GM18502 (cell line): ENCODE data around the gene TINAGL1.

Experiments
- ATAC-seq: cut with Tn5 transposase; IDR thresholded peaks from one replicate; pipeline ENCODE4 v1.9.1; 2021; ENCODE audit warnings: mild to moderate bottlenecking; ENCODE audit not compliant: unreplicated experiment, poor library complexity

The TINAGL1 gene

DNA sequence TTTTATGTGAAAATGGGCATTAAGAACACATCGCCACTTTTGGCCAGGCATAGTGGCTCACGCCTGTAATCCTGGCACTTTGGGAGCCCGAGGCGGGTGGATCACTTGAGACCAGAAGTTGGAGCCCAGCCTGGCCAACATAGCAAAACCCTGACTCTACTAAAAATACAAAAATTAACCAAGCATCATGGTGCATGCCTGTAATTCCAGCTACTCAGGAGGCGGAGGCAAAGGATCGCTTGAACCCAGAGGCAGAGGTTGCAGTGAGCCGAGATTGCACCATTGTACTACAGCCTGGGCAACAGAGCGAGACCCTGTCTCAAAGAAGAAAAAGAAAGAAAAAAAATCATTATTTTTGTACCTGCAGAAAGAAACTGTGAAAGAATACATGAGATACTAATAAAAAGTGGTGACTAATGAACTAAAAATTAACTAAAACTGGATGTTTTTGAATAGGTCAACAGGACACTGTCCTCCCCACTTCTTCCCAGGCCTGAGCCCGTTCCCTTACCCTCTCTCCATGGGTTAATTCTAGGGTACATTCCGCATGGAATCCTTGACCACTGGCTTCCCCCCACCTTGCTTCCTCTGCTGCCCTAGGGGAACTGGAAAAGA, 8.3 kb upstream of the TINAGL1 start:
- no peak for ATAC-seq

- ATAC-seq = no peak
Observed at GRCh38 chr1:31568895-31569595, 7.3 kb upstream of the TINAGL1 start.

DNA sequence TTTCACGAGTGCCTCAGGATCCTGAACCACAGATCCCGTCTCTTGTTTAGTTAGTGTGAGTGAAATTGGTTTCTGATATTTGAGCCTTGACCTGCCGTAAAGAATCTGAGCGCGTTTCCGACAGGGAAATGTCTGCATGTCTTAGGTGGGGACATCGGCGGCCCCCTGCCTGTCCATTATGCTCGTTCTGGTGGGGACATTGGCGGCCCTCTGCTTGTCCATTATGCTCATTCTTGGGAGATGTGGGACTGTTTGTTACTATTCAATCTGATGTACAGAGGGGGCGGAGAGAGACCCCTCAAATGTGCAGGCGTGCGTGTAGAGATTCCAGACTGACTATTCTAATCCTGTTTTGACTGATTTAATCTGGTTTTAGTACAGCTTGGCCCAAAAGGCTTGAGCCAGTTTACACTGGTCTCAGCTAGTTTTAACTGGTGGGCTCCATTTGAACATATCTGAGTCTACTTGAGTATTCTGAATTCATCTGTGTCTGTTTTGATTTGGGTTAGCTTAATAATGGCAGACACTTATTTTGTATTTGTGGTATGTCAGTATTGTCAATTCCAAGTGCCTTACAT, 6.6 kb upstream of the TINAGL1 start:
- ATAC-seq = no peak

GRCh38 chr1:31570228-31570627, 6.1 kb upstream of the TINAGL1 start:
- ATAC-seq = no peak

DNA sequence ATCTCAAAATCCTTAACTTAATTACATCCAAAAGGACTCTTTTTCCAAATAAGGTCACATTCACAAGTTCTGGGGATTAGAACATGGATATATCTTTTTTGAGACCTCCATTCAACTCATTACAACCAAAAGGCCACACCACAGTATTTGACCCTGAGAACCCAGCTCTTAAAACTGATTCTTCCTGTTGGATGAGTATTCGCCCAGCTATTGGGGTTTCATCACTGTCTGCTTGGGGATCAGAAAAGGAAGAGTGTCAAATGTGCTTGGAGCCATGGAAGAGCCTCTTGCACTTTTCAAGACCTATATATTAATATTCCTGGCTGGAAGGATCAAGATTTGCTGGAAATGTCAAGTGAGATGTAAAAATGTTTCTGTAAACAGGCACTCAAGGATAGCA, 5.4 kb upstream of the TINAGL1 start:
- ATAC-seq = no peak

DNA sequence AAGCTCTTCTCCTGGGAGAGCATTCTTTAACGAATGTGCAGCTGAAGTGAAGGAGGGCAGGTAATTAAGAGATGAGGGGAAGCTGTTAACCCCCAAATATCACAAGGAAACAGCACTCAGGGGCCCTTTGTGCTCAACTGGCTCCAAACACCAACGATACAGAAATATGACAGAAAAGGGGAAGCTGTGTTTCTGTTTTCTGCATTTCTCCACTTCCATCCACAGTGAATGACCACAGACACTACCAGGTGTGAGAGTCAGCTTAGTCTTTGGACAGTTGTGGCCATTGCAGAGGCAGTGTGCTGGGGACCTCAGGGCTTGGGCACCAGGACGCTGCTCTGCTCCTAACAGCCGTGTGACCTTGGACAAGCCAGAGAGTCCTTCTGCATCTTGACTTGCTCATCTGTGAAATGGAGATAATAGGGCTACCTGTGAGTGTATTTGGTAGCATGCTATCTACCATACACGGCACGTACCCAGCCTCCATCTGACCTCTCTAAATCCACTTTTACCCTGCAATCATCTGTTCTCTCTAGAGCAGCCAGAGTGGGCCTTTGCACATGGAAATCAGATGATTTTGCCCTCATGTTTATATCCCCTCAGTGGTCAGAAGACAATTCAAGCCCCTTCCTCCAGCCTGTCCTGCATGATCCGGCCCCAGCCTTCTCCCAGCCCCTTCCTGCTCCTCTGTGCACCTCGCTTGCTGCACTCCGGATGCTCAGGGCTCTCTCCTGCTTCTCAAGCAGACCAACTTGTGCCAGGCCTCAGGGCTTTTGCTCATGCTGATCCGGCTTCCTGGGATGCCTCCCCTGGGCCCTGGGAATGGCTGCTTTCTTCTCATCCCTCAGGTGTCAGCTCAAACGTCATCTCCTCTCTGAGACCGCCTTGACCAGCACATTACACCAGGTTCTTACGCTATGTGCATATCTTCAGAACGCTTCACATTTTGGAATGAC, 4.7 kb upstream of the TINAGL1 start:
- ATAC-seq = no peak

DNA sequence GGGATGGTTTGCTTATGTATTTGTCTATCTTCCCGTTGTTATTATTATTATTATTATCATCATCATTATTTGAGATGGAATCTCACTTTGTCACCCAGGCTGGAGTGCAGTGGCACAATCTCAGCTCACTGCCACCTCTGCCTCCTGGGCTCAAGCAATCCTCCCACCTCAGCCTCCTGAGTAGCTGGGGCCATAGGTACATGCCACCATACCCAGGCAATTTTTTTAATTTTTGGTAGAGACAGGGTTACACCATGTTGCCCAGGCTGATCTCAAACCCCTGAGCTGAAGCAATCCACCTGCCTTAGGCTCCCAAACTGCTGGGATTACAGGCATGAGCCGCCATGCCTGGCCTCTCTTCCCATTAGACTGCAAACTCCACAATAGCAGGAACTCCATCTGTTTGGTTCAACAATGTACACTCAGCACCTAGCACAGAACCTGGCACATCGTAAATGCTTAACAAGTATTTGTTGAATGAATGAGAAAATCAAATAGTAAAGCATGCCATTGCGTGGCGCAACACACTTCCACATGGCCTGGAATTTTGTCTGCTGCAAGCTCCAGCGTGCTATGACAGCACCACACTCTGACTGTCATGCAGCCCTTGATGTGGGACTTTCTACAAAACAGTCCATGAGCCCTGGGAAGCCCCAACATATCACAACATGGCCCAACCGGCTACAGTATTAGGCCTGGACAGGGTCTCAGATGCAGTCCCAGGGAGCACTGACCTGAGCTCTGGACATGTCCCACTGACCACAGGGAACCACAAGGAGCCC, 3.8 kb upstream of the TINAGL1 start:
- no peak for ATAC-seq

DNA sequence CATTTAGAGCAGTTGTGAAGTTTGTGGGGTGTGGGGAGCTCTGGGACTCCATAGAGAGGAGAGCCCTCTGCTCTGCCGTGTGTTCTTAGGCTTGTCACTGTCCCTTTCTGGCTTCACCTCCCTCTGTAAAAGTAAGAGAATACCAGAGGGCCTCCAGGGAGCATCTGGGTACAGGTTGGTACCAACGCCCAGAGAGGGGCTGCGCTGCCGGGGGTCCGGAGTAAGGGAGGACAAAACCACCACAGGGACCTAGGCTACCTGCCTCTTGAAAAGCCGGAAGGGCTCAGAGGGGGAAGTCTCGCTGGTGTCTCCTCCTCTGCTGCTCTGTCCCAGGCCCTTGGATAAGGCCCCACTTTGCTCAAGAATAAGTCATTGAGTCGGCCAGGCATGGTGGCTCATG, 3.1 kb upstream of the TINAGL1 start:
- no peak for ATAC-seq

DNA sequence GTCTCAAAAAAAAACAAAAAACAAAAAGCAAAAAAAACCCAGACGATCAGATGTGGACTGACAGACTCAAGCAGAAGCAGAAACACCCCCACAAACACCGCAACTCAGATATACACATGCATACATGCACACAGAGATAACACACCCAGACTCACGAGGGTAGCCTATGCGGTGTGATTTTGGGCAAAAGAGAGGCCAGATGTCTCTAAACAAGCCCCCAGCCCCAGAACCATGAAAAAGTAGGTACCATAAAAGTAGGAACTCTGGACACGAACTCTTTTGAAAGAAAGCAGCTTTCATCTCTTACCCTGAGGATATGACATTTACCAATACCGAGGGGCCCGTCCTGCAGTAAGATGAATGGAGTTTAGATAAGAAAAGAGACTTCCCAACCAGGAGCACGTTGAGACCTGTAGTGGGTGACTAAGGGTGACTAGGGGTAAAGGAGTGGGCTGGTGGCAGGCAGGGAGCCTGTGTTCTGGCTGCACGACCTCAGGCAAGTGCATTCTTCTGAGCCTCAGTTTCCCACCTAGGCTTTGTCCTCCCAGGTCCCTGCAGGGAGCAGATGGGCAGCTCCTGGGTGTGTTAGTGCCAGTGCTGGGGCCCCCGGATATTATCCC, 1.5 kb upstream of the TINAGL1 start:
- ATAC-seq = no peak

DNA sequence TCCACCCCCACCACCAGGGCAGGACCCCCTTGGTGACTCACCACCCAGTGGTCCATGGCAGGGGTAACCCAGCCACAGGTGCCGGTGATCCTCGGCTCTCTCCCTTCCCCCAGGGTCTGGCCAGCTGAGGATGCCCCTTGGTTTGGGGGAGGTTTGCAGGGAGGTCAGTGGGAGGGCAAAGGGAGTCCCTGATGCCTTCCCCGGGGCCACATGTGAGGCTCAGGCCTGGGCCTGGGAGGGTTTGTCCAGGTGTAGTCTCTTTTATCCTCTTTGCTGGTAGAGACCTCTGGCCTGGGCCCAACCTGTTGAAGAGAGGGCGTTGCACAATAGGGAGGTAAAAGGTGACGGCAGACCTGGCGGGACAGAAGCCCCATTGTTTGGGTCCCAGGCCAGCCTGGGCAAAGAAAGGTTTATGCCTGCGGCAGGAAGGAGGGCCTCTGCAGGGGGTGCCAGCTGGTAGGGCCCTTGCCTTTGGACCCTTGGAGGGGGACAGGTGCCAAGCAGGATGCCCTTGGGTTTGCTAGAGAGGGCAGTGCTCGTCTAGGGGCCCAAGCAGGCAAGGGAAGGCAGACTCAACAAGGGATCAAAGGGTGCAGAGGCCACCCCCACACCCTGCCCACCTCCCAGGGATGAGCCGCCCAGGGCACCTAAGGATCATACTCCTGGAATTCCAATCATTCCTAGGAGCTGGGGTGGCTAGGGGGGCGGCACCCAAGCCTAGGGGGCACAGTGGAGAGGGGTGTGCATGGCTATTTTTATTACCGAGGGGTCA, 760 bp upstream of the TINAGL1 start:
- no peak for ATAC-seq

- no peak for ATAC-seq
Observed at GRCh38 chr1:31576743-31577455, 584 bp downstream of the TINAGL1 start.

DNA sequence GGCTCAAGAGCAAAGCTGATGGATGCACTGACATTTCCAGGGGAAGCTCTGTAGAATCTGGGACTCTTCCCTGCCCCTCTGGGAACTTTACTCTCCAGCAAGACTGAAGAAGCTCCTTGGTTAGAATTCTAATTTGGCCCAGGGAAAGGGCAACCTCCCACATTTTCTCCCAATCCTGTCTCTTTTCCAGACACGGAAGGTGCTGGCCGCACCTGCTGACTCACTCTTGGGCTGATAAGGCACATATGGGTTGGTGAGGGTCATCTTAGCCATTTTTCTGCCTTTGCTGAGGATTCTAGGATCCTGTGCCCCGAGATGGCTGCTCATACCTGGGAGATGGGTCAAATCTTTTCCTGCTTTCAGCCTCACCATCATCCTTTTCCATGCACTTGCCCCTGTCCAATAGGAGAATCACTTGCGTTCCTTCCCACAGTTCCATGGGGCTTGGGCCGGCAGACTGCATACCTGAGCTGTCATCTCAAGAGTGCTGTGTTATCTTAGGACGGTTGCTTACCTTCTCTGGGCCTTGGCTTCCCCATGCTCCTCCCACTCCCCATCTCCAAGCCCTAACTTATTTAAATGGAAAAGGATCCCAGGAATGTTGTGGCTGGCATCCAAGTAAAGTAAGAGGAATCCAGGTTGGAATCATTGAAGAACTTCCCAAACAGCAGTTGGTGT, 1.3 kb downstream of the TINAGL1 start:
- no peak for ATAC-seq

DNA sequence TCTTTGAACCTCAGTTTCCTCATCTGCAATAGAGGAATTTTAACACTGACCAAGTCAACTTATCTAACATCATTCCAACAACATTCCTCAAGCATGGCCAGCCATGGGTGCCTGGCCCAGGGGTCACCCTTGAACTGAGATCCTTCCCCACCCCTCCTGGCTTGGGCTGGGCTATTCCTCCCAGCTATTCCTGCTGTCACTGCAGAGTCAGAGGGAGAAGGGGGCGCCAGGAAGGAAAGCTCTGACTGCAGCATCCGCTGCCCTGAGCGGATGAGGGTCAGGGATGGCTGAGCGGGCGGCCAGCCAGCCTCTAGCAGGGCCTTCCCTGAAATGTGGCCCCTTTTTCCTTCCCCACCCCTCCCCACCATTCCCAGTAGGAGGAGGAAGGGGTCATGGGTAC, 3.1 kb downstream of the TINAGL1 start:
- ATAC-seq = no peak

DNA sequence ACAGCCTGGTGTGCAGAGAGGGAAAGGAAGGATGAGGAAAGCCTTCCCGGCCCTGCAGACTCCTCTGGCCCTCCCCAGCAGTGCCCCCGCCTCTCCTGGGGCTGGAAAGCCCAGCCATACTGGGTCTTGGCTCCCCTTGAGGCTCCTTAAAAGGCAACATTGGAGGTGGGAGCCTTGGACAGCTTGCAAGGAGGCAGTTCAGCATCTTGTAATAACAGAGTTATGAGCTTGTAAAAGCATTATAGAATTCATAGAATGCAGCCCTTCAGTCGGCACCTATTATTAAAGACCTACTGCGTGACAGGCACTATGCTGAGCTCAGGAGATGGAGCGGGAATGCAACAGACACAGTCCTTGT, 4.2 kb downstream of the TINAGL1 start:
- no peak for ATAC-seq

DNA sequence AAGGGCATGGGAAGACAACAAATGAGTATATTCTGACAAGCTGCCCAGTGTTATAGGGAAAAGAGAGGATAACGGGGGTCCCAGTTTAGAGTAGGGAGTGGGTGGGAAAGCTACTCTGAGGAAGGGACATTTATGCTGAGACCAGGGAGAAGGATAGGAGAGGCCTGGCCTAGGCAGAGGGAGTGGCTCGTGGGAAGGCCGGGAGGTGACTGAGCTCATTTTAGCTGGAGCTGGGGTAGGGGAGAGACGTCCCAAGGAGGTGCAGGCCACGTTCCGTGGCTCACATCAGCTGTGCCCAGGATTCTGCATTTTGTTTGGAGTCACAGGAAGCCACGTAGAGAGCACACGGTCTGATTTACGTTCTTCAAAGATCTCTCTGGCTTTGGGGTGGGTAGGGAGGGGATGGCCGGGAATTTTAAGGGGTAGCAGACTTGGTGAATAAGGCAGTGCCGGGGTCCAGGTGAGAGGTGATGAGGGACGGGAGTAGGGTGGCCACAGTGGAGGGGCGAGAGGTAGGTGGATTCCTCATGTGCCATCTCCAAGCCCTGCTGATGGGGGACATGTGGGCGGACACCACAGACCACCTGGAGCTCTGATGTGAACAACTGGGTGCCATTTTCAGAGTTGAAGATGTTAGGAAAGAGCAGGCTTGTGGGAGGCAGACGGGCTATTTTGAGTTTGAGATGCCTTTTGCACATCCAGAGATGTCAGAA, 4.7 kb downstream of the TINAGL1 start:
- ATAC-seq = no peak

GRCh38 chr1:31581821-31582810, 5.8 kb downstream of the TINAGL1 start:
- ATAC-seq = no peak
